ENCODE results near the gene SUSD5.

SUSD5 gene

DNA sequence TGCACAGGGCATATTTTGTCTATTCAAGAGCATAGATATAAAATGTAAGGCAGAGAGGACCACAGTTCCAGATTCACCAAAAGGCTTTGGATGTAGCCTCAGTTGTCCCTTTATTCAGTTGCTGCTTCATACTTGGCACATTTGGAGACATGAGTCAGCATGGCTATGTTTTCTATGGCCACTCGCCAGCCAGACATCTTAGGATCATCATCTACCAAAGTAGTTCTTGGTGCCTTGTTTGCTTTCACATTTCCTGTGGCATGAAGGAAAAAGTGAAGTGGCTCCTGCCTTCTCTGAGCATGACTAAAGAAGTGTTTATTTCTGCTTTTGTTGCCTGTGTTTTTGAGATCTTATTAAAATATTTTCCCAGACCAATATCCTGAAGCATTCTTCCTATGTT lies 7.2 kb downstream of the SUSD5 start:
- Histone ChIP-seq H3K9me3 (ENCODE audit: severe bottlenecking) (no peaks in the 10 kb centered on the region), H3K27ac (no peak overlapping the region), H3K36me3 (no peaks in the 10 kb centered on the region), H3K4me3 (ENCODE audit: low read depth, low read length) (no peak overlapping the region), H3K27me3 (ENCODE audit: insufficient read depth, low read depth, severe bottlenecking) (no peaks in the 10 kb centered on the region)
- no peak for DNase-seq
- TF ChIP-seq, protein P1, sequence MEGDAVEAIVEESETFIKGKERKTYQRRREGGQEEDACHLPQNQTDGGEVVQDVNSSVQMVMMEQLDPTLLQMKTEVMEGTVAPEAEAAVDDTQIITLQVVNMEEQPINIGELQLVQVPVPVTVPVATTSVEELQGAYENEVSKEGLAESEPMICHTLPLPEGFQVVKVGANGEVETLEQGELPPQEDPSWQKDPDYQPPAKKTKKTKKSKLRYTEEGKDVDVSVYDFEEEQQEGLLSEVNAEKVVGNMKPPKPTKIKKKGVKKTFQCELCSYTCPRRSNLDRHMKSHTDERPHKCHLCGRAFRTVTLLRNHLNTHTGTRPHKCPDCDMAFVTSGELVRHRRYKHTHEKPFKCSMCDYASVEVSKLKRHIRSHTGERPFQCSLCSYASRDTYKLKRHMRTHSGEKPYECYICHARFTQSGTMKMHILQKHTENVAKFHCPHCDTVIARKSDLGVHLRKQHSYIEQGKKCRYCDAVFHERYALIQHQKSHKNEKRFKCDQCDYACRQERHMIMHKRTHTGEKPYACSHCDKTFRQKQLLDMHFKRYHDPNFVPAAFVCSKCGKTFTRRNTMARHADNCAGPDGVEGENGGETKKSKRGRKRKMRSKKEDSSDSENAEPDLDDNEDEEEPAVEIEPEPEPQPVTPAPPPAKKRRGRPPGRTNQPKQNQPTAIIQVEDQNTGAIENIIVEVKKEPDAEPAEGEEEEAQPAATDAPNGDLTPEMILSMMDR (IDR thresholded peaks at IDR 0.05; ENCODE audit: low read depth, low read length) = no peak

DNA sequence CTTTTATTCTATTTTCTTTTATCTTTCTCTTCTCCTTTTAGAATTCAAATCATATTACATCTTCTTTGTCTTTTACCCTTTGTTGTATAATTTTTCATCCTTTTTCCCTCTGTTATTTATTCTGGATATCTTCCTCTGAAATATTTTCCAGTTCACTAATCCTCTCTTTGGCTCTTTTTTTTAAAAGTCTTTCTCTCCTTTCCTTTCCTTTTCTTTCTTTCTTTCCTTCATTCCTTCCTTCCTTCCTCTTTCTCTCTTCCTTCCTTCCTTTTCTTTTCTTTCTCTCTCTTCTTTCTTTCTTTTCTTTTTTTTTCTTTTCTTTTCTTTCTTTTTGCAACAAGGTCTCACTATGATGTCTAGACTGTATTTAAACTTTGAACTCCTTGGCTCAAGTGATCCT lies 9.3 kb downstream of the SUSD5 start:
- Histone ChIP-seq H3K9me3 (ENCODE audit: severe bottlenecking) (no peaks in the 10 kb centered on the region), H3K27me3 (ENCODE audit: insufficient read depth, low read depth, severe bottlenecking) (no peaks in the 10 kb centered on the region), H3K4me3 (ENCODE audit: low read depth, low read length) (no peak overlapping the region), H3K36me3 (no peaks in the 10 kb centered on the region), H3K27ac (no peak overlapping the region)
- no peak for DNase-seq
- TF ChIP-seq, protein P1 (IDR thresholded peaks at IDR 0.05; ENCODE audit: low read depth, low read length) = no peak

DNA sequence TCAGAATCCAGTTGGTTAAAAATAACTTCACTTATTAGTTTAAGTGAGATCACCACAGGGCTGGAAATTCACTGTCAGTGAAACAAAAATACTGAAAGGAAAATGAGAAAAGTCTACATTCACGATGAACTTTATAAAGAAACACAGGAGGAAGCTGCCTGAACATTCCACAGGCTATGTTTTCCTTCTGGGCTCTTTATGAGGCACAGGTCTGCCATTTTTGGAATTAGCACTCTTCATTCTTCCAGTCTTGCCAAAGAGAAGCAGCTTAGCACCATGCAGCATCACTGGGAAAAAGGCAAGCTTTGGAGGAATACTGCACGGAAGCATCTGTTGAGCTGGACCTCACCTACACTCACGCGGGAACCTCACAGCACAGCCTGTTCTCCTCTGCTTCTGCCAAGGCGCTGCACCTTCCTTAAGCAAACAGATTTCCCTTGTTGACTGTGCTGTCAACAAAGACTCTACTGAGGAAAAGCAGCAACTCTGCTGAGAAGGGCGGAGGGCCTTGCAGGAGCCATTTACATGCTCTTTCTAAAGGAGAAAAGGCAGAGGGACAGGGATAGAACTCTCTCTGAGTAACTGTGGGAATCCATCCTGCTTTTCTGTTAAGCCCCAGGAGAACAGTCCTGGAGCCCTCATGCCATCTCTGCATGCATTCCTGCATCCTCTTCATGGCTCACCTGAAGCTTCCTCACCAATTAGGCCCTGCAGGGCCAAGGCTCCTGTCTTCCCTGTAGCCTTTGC lies 15.7 kb downstream of the SUSD5 start:
- no peak overlapping the region for H3K4me3 ChIP-seq (ENCODE audit: low read depth, low read length)
- TF ChIP-seq, protein P1 (IDR thresholded peaks at IDR 0.05; ENCODE audit: low read depth, low read length) = no peak
- no peaks in the 10 kb centered on the region for H3K9me3 ChIP-seq (ENCODE audit: severe bottlenecking)
- DNase-seq = no peak
- H3K27me3 ChIP-seq (ENCODE audit: insufficient read depth, low read depth, severe bottlenecking) = no peaks in the 10 kb centered on the region
- H3K27ac ChIP-seq = no peak overlapping the region
- H3K36me3 ChIP-seq = no peaks in the 10 kb centered on the region

DNA sequence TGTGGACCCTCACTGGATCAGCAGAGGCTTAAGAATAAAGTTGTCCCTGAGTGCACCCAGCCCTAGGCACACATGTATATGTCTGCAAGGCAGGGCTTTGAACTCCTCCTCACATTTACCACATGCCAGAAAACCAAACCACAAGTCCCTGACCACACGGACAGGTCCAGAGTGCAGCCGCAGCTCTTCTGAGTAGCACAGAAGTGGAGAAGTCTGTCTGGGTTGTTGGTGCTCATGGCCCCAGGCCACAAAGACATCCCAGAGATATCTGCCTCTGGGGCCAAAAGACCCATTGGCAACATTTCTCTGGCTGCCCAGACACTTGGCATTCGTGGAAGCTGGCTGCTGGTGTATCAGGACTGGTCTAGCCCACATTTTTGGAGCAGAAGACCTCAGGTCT lies 17.4 kb downstream of the SUSD5 start:
- TF ChIP-seq, protein P1 (IDR thresholded peaks at IDR 0.05; ENCODE audit: low read depth, low read length) = no peak
- H3K9me3 ChIP-seq (ENCODE audit: severe bottlenecking) = no peaks in the 10 kb centered on the region
- no peaks in the 10 kb centered on the region for H3K36me3 ChIP-seq
- no peak overlapping the region for H3K27ac ChIP-seq
- DNase-seq = no peak
- H3K4me3 ChIP-seq (ENCODE audit: low read depth, low read length) = no peak overlapping the region
- no peaks in the 10 kb centered on the region for H3K27me3 ChIP-seq (ENCODE audit: insufficient read depth, low read depth, severe bottlenecking)

DNA sequence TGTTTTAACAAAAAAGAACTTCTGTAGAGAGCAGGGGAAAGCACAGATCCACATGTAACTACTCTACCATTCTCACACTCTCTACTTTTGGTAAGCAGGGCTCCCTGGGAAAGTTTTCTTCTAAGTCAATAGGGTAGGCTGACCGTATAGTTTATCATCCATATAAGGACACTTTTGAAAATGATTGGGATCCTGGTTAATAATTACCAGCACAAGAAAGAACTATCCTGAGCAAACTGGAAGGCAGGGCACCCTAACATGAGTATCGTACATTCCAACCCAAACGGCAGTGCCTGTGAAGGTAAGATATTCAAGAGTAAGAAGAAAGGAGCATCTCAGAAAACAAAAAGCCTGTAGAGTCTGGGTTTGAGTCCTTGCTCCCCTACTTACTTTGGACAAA lies 22.1 kb downstream of the SUSD5 start:
- TF ChIP-seq, protein P1 (IDR thresholded peaks at IDR 0.05; ENCODE audit: low read depth, low read length) = no peak
- Histone ChIP-seq H3K27me3 (ENCODE audit: insufficient read depth, low read depth, severe bottlenecking) (no peaks in the 10 kb centered on the region), H3K4me3 (ENCODE audit: low read depth, low read length) (no peak overlapping the region), H3K9me3 (ENCODE audit: severe bottlenecking) (no peaks in the 10 kb centered on the region), H3K27ac (no peak overlapping the region), H3K36me3 (no peaks in the 10 kb centered on the region)
- DNase-seq = no peak

DNA sequence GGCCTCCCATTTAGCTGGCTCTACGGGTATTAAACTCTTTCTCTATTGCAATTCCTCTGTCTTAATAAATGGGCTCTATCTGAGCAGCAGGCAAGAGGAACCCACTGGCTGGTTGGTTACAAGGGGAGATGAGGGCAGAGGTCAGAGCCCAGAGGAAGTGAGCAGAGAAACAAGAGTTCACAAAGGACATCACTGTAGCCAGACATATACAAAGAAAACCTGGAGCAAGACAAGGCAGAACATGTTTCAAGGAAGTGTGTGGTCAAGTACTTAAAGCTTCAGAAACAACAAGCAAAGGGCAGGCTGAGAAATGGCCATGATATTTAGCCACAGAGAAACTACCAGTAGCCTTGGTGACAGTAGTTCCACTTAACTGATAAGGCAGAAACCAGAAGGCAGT lies 24.3 kb downstream of the SUSD5 start:
- TF ChIP-seq, protein P1 (IDR thresholded peaks at IDR 0.05; ENCODE audit: low read depth, low read length) = no peak

More for the DNA sequence above, 24.3 kb downstream of the SUSD5 start:
- no peaks in the 10 kb centered on the region for H3K36me3 ChIP-seq
- H3K9me3 ChIP-seq (ENCODE audit: severe bottlenecking) = no peaks in the 10 kb centered on the region
- H3K27ac ChIP-seq = no peak overlapping the region
- no peak overlapping the region for H3K4me3 ChIP-seq (ENCODE audit: low read depth, low read length)
- DNase-seq = no peak
- H3K27me3 ChIP-seq (ENCODE audit: insufficient read depth, low read depth, severe bottlenecking) = no peaks in the 10 kb centered on the region

All from WERI-Rb-1 (cell line).